Esophagus muscularis mucosa (tissue), 4 donors: ENCODE results near the gene TUBGCP6. TPM values are rescaled to one million over a fixed set of nuclear protein-coding genes. Genes with fewer than 3 reads are reported as not detected.
A peak's percentile ranks its signal among the peaks of the same experiment; 100 is the strongest.

ENCODE experiments used
- DNase-seq: peaks from one replicate; pipeline ENCODE4 v3.0.0-alpha.2; 2017; ENCODE audit errors: extremely low spot score
- H3K27ac ChIP-seq, 4 donors: fragments of 200-600 bp; sonication (generic); replicated peaks in 1 of 4; 1 replicate in 3 of 4; 2 replicates in 1 of 4; pipeline ENCODE4 v1.5.1; 2016 to 2019; ENCODE audit warnings: mild to moderate bottlenecking in 1 of 4
- H3K27me3 ChIP-seq, 4 donors: fragments of 200-600 bp; sonication (generic); one replicate each; pipeline versions ENCODE4 v1.5.1 to v1.6.0; 2016 to 2019
- H3K36me3 ChIP-seq, 4 donors: fragments of 200-600 bp; sonication (generic); one replicate each; pipeline ENCODE4 v1.5.1; 2016 to 2019
- H3K4me1 ChIP-seq, 4 donors: fragments of 200-600 bp; sonication (generic); one replicate each; pipeline ENCODE4 v1.5.1; 2016 to 2019
- H3K4me3 ChIP-seq, 4 donors: fragments of 200-600 bp; sonication (generic); 1 replicate in 2 of 4; 2 replicates in 2 of 4; pipeline ENCODE4 v1.5.1; 2016 to 2019; ENCODE audit warnings: mild to moderate bottlenecking in 4 of 4, moderate library complexity in 1 of 4
- H3K9me3 ChIP-seq, 4 donors: fragments of 200-600 bp; sonication (generic); 1 replicate in 3 of 4; 2 replicates in 1 of 4; pipeline ENCODE4 v1.5.1; 2016 to 2019
- CTCF ChIP-seq, 3 experiments: fragments of 200-600 bp in 2 of 3; fragments of 450-650 bp in 1 of 3; sonication (generic) in 2 of 3; IDR thresholded peaks; one replicate each; pipeline ENCODE4 v1.5.1; 2017 to 2019; ENCODE audit warnings: antibody characterized with exemption in 3 of 3, mild to moderate bottlenecking in 2 of 3, moderate library complexity in 1 of 3
- EP300 ChIP-seq: sonication (generic); formaldehyde crosslinking; IDR thresholded peaks from one replicate; pipeline ENCODE4 v1.6.1; 2017; ENCODE audit warnings: antibody characterized with exemption
- POLR2A ChIP-seq: fragments of 450-650 bp; IDR thresholded peaks from one replicate; pipeline ENCODE4 v1.6.1; 2017; ENCODE audit warnings: antibody characterized with exemption, moderate library complexity, mild to moderate bottlenecking, low read depth
- POLR2AphosphoS5 ChIP-seq, 2 donors: sonication (generic); formaldehyde crosslinking; IDR thresholded peaks; one replicate each; pipeline ENCODE4 v1.6.1; 2017; ENCODE audit warnings: antibody characterized with exemption in 2 of 2
- WGBS: methylation state at CpG from one replicate; pipeline ENCODE4 v1.1.5; 2018; 5-methylcytosine and 5-hydroxymethylcytosine counted together
- intact Hi-C: fragments of 100-400 bp; cut with DNase I; formaldehyde crosslinking; loops from one replicate; pipeline ENCODE4 v1.15.1; 2023
- total RNA-seq, 4 donors: library from RNA; depleted of rRNA; stranded (reverse); fragments of >200 nt; gene quantifications; one replicate each; pipeline versions ENCODE4 v1.1.0 to v1.2.1, GENCODE V29; 2016

TUBGCP6 gene
- total RNA-seq, 4 donors from 2014 or later: 20.2 to 38.0 (median 30.0) TPM

- 75% methylated on average over 10 of the region's 11 CpGs for WGBS
Measured at GRCh38 chr22:50236731-50237409, 8.0 kb downstream of the TUBGCP6 start.

GRCh38 chr22:50233223-50233622 lies 11.6 kb downstream of the TUBGCP6 start:
- no peak for DNase-seq
- TF ChIP-seq POLR2A (no peak), CTCF (IDR thresholded peaks at IDR 0.05) (no peak), POLR2AphosphoS5 (IDR thresholded peaks at IDR 0.05) (no peak), EP300 (no peak)
- Histone ChIP-seq H3K36me3 (peaks cover 29 to 75% (median 56%) of the 10 kb centered on the region in 4 donors), H3K9me3 (no peaks in the 10 kb centered on the region), H3K4me1 (no peaks in the 10 kb centered on the region), H3K27me3 (no peaks in the 10 kb centered on the region), H3K27ac (no peak overlapping the region), H3K4me3 (no peak overlapping the region)
- WGBS: 94% methylated on average over 13 of the region's 18 CpGs
- intact Hi-C loops: no loop called here

More at GRCh38 chr22:50236731-50237409, 8.0 kb downstream of the TUBGCP6 start:
- H3K4me3 ChIP-seq: no peak overlapping the region
- H3K27me3 ChIP-seq: no peaks in the 10 kb centered on the region
- no peak overlapping the region for H3K27ac ChIP-seq
- DNase-seq: no peak
- H3K4me1 ChIP-seq: peaks cover 15 to 23% (median 16%) of the 10 kb centered on the region in 4 donors
- intact Hi-C loops: no loop called here
- H3K9me3 ChIP-seq: no peaks in the 10 kb centered on the region
- TF ChIP-seq CTCF (IDR thresholded peaks at IDR 0.05): peak in 1 of 3 experiments; percentile 9
- no peak for TF ChIP-seq EP300
- no peak for TF ChIP-seq POLR2AphosphoS5 (IDR thresholded peaks at IDR 0.05)
- H3K36me3 ChIP-seq: peaks cover 14 to 70% (median 54%) of the 10 kb centered on the region in 4 donors

- H3K36me3 ChIP-seq: peaks cover 24 to 75% (median 59%) of the 10 kb centered on the region in 4 donors
- H3K4me3 ChIP-seq: no peak overlapping the region
- WGBS: 91% methylated on average over 20 of the region's 20 CpGs
Measured at GRCh38 chr22:50232481-50233151, 12.2 kb downstream of the TUBGCP6 start.

GRCh38 chr22:50229370-50229769 lies 15.5 kb downstream of the TUBGCP6 start:
- WGBS: 93% methylated on average over 16 of the region's 16 CpGs
- intact Hi-C loops: no loop called here
- Histone ChIP-seq H3K4me3 (no peak overlapping the region), H3K27me3 (no peaks in the 10 kb centered on the region), H3K36me3 (peaks cover 35 to 89% (median 78%) of the 10 kb centered on the region in 4 donors), H3K27ac (no peak overlapping the region), H3K9me3 (no peaks in the 10 kb centered on the region), H3K4me1 (no peaks in the 10 kb centered on the region)
- no peak for DNase-seq
- TF ChIP-seq POLR2AphosphoS5 (IDR thresholded peaks at IDR 0.05) (no peak), CTCF (IDR thresholded peaks at IDR 0.05) (no peak), POLR2A (no peak)

More at GRCh38 chr22:50232481-50233151, 12.2 kb downstream of the TUBGCP6 start:
- intact Hi-C loops: no loop called here
- TF ChIP-seq EP300: no peak
- TF ChIP-seq CTCF (IDR thresholded peaks at IDR 0.05): no peak
- TF ChIP-seq POLR2AphosphoS5 (IDR thresholded peaks at IDR 0.05): no peak
- no peak for TF ChIP-seq POLR2A
- H3K4me1 ChIP-seq: no peaks in the 10 kb centered on the region
- no peaks in the 10 kb centered on the region for H3K9me3 ChIP-seq
- no peak for DNase-seq
- no peaks in the 10 kb centered on the region for H3K27me3 ChIP-seq
- no peak overlapping the region for H3K27ac ChIP-seq
